Stimulated activated CD4-positive, alpha-beta T cell treated with anti-CD3 and anti-CD28 coated beads, Interleukin-4, amount 100 ng/mL, for 48 hours (primary cell): Measurements from ENCODE around the gene MAP2K2.
"Not testable (repeated sequence)": the region's sequence is repeated elsewhere in the genome, so short reads cannot be mapped to it uniquely, and the experiment has no call there.

Experiments
- DNase-seq, 2 donors: peaks; one replicate each; pipeline ENCODE4 v3.0.0-alpha.2; 2020; ENCODE audit warnings: low read depth in 2 of 2

Gene MAP2K2

GRCh38 chr19:4130744-4131438 lies 7.0 kb upstream of the MAP2K2 start:
- no peak for DNase-seq

GRCh38 chr19:4129050-4129449 lies 5.1 kb upstream of the MAP2K2 start:
- not testable (repeated sequence) for DNase-seq

- DNase-seq, result not testable (repeated sequence)
Observed at GRCh38 chr19:4127322-4127721, 3.4 kb upstream of the MAP2K2 start.

- no peak for DNase-seq
Observed at GRCh38 chr19:4124638-4125037, 716 bp upstream of the MAP2K2 start.

- DNase-seq, result no peak
Observed at GRCh38 chr19:4122480-4122879, 1.4 kb downstream of the MAP2K2 start.

GRCh38 chr19:4121815-4122214 lies 2.1 kb downstream of the MAP2K2 start:
- no peak for DNase-seq

- no peak for DNase-seq
Observed at GRCh38 chr19:4121273-4121612, 2.7 kb downstream of the MAP2K2 start.

- DNase-seq, result no peak
Observed at GRCh38 chr19:4120559-4121272, 3.2 kb downstream of the MAP2K2 start.

GRCh38 chr19:4119763-4120162 lies 4.2 kb downstream of the MAP2K2 start:
- no peak for DNase-seq

- no peak for DNase-seq
Observed at GRCh38 chr19:4115818-4116385, 8.0 kb downstream of the MAP2K2 start.

GRCh38 chr19:4115050-4115817 lies 8.7 kb downstream of the MAP2K2 start:
- peak in 1 of 2 donors; percentile 37 for DNase-seq

GRCh38 chr19:4114181-4114580 lies 9.7 kb downstream of the MAP2K2 start:
- no peak for DNase-seq

- no peak for DNase-seq
Observed at GRCh38 chr19:4113398-4114088, 10.4 kb downstream of the MAP2K2 start.

- DNase-seq, result no peak
Observed at GRCh38 chr19:4112367-4112766, 11.6 kb downstream of the MAP2K2 start.

- DNase-seq, result no peak
Observed at GRCh38 chr19:4109626-4109945, 14.3 kb downstream of the MAP2K2 start.

- no peak for DNase-seq
Observed at GRCh38 chr19:4108767-4109625, 14.9 kb downstream of the MAP2K2 start.

GRCh38 chr19:4103080-4103433 lies 20.9 kb downstream of the MAP2K2 start:
- DNase-seq, result no peak

GRCh38 chr19:4102339-4103079 lies 21.4 kb downstream of the MAP2K2 start:
- no peak for DNase-seq

GRCh38 chr19:4101496-4101770 lies 22.5 kb downstream of the MAP2K2 start:
- DNase-seq, result no peak

GRCh38 chr19:4100647-4101495 lies 23.1 kb downstream of the MAP2K2 start:
- no peak for DNase-seq
